AG04450 (cell line): ENCODE data around the gene TXNDC16. TPM values are rescaled to one million over a fixed set of nuclear protein-coding genes. Genes with fewer than 3 reads are reported as not detected.

Experiments
- CTCF ChIA-PET: fragments of 300-600, 350-600 bp; formaldehyde crosslinking; extraction: SDS; loops from one replicate; lab custom pipeline; 2022; ENCODE audit warnings: antibody characterized with exemption, inconsistent platforms; lab: Charles Lee
- POLR2A ChIA-PET: fragments of 350-600 bp; formaldehyde crosslinking; extraction: SDS; loops from one replicate; lab custom pipeline; 2021; ENCODE audit warnings: antibody characterized with exemption, inconsistent platforms; lab: Yijun Ruan, JAX
- DNase-seq: peaks from one replicate; pipeline ENCODE4 v3.0.0-alpha.2; 2011; ENCODE audit warnings: low read depth, low spot score
- H3K27ac ChIP-seq: one replicate; pipeline ENCODE4 v1.5.1; 2012; ENCODE audit warnings: low read depth, low read length, control low read depth
- H3K27me3 ChIP-seq: one replicate; pipeline ENCODE4 v1.6.0; 2012; ENCODE audit warnings: low read length; ENCODE audit not compliant: control insufficient read depth, insufficient read depth
- H3K4me3 ChIP-seq: 2 replicates; pipeline ENCODE4 v1.5.1; 2011; ENCODE audit warnings: mild to moderate bottlenecking, low read depth, low read length, control low read depth
- H3K9me3 ChIP-seq: 2 replicates; pipeline ENCODE4 v1.5.1; 2012; ENCODE audit warnings: low read length; ENCODE audit not compliant: control insufficient read depth, insufficient read depth
- polyA plus RNA-seq: library from polyadenylated mRNA; depleted of rRNA; stranded (reverse); fragments of >200 nt; gene quantifications from 2 replicates; pipeline ENCODE4 v1.2.3, GENCODE V29; 2011
- TF ChIP-seq, protein P1 (sequence below): IDR thresholded peaks from 2 replicates; pipeline ENCODE4 v1.5.1; 2011; ENCODE audit warnings: low read depth, low read length, control low read depth, inconsistent platforms

TXNDC16 gene
- polyA plus RNA-seq, 1 experiment: 3.8 TPM

DNA sequence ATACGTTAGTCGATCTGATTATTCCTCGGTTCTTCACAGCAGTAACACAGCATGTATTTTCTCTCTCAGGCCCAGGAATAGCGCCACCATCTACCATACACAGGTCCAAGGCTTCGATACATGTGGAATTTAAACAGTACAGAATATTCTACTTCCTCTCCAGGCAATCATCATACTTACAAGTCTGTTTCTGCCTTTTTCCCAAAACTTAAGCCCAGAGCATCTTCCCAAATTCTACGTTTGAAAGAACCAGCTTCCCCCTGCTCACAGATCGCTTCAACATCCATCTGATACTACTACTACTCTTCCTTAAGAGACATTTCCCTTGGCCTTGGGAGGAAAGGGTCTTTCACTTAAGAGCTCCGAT lies 626 bp downstream of the TXNDC16 start:
- no peak for DNase-seq
- TF ChIP-seq, protein P1, sequence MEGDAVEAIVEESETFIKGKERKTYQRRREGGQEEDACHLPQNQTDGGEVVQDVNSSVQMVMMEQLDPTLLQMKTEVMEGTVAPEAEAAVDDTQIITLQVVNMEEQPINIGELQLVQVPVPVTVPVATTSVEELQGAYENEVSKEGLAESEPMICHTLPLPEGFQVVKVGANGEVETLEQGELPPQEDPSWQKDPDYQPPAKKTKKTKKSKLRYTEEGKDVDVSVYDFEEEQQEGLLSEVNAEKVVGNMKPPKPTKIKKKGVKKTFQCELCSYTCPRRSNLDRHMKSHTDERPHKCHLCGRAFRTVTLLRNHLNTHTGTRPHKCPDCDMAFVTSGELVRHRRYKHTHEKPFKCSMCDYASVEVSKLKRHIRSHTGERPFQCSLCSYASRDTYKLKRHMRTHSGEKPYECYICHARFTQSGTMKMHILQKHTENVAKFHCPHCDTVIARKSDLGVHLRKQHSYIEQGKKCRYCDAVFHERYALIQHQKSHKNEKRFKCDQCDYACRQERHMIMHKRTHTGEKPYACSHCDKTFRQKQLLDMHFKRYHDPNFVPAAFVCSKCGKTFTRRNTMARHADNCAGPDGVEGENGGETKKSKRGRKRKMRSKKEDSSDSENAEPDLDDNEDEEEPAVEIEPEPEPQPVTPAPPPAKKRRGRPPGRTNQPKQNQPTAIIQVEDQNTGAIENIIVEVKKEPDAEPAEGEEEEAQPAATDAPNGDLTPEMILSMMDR: peak; percentile 53
- ChIA-PET CTCF (interaction anchor here (0.5 to 1.6 kb wide), 9 partner anchors 8 to 264 kb away, joined by 3 to 8 read pairs (median 4); no protein-coding TSS in a partner anchor), POLR2A (interaction anchor here (0.7 kb wide), 1 partner anchor 212 kb away, joined by 3 read pairs; no protein-coding TSS in a partner anchor)
- H3K27ac ChIP-seq: no peak overlapping the region
- no peaks in the 10 kb centered on the region for H3K9me3 ChIP-seq
- no peaks in the 10 kb centered on the region for H3K27me3 ChIP-seq
- peak overlapping the region; percentile 75 for H3K4me3 ChIP-seq

DNA sequence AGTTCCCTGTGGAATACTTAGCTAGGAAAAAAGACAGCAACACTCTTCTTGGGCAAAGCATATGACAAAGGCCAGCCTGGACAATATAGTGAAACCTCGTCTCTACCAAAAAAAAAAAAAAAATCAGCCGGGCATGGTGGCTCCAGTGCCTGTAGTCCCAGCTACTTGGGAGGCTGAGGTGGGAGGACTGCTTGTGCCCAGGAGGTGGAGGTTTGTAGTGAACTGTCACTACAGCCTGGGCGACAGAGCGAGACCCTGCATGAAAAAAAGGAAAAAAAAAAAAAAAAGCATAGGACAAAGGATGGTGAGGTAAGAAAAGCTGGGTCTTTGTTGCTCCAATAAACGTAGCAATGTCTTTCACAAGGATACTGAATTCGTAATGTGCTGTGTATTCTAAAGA lies 1.1 kb downstream of the TXNDC16 start:
- POLR2A ChIA-PET: no interaction called here
- TF ChIP-seq, protein P1: no peak
- Histone ChIP-seq H3K9me3 (no peaks in the 10 kb centered on the region), H3K27me3 (no peaks in the 10 kb centered on the region), H3K4me3 (no peak overlapping the region), H3K27ac (no peak overlapping the region)
- CTCF ChIA-PET: interaction anchor here (0.5 to 1.6 kb wide), 6 partner anchors 11 to 251 kb away, joined by 3 to 5 read pairs (median 3); no protein-coding TSS in a partner anchor
- no peak for DNase-seq

DNA sequence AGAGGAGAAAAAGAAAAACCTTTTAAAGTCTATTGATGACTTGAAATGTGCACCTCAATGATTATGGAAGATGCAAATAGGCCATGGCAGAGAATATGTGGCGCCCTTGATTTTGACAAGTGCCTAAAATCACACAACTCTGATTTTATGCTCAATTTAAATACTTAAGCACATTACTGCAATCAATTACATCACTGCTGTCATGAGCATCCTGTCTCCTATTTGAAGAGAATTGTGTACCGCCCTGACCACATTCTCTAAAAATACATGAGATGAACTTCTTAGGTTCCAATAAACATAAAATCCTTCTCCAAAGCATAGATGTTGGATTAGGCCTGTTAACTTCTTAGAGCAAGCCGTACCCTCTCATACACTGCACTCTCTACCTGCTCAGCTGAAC lies 1.6 kb downstream of the TXNDC16 start:
- no peak for DNase-seq
- ChIA-PET POLR2A (no interaction called here), CTCF (interaction anchor here (0.7 to 1.6 kb wide), 3 partner anchors 11 to 82 kb away, joined by 3 to 5 read pairs (median 3); no protein-coding TSS in a partner anchor)
- H3K4me3 ChIP-seq: no peak overlapping the region
- no peak overlapping the region for H3K27ac ChIP-seq
- H3K9me3 ChIP-seq: no peaks in the 10 kb centered on the region
- TF ChIP-seq, protein P1: no peak
- no peaks in the 10 kb centered on the region for H3K27me3 ChIP-seq

DNA sequence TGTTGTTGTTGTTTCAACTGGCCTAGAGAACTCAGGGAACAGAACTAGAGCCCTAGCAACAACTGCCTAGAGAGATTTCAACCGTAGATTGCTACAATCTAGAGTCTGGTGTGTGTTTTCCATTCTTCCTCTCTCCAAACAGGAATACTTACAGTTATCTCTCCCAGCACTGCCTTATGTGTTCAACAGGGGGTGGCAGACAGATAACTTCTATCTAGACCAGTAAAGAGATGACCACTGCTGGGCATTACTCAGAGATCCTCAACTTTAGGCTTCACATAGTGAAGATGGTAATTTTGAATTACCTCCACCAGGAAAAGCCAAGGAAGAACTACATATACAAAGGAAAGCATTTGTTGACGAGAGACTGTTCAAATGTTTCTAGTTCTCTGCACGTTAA lies 4.8 kb downstream of the TXNDC16 start:
- POLR2A ChIA-PET: no interaction called here
- Histone ChIP-seq H3K27ac (no peak overlapping the region), H3K27me3 (no peaks in the 10 kb centered on the region), H3K4me3 (no peak overlapping the region), H3K9me3 (no peaks in the 10 kb centered on the region)
- TF ChIP-seq, protein P1: no peak
- CTCF ChIA-PET: no interaction called here
- no peak for DNase-seq

DNA sequence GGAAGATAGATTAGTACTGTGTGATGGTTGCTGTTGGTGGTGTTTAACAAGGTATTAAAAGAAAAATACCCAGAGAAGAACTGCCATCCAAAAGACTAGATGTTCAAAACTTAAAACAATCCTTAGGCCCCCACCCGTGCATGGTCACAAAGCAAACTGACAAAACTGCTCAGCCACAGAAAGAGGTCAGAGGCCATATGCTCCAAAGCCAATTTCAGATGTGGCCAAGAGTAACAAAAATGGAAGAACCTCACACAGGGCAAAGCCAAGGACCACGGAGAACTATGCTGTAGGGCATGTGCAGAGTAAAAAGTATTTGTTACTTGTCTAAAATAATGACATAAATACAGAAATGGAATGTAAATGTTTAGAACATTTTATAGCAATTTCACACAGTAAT lies 5.3 kb downstream of the TXNDC16 start:
- no peaks in the 10 kb centered on the region for H3K27me3 ChIP-seq
- H3K4me3 ChIP-seq: no peak overlapping the region
- no peak for DNase-seq
- POLR2A ChIA-PET: no interaction called here
- H3K27ac ChIP-seq: no peak overlapping the region
- TF ChIP-seq, protein P1: no peak
- H3K9me3 ChIP-seq: no peaks in the 10 kb centered on the region
- CTCF ChIA-PET: interaction anchor here (1.1 kb wide), 1 partner anchor 759 kb away, joined by 3 read pairs; no protein-coding TSS in a partner anchor
